Measurements from ENCODE around the gene TMEM151B. TPM values are rescaled to one million over a fixed set of nuclear protein-coding genes. Genes with fewer than 3 reads are reported as not detected.

Gene TMEM151B
- total RNA-seq, 4 donors from 2014 or later, result 0.09 to 0.21 TPM; not detected in 2

GRCh38 chr6:44269178-44269920, 901 bp upstream of the TMEM151B start:
- H3K27me3 ChIP-seq, result peaks cover 12 to 13% of the 10 kb centered on the region in 2 donors
- no peak overlapping the region for H3K27ac ChIP-seq
- no peaks in the 10 kb centered on the region for H3K9me3 ChIP-seq
- H3K4me1 ChIP-seq, result peaks cover 0 to 11% of the 10 kb centered on the region in 2 donors
- TF ChIP-seq POLR2A (IDR thresholded peaks at IDR 0.05) (no peak), CTCF (IDR thresholded peaks at IDR 0.05) (no peak)
- no peaks in the 10 kb centered on the region for H3K36me3 ChIP-seq
- no peak for DNase-seq
- intact Hi-C loops (cut with DNase I; ENCODE audit: low total_unique reads), result no loop called here
- H3K4me3 ChIP-seq, result no peak overlapping the region

- Histone ChIP-seq H3K9me3 (no peaks in the 10 kb centered on the region), H3K27ac (no peak overlapping the region), H3K4me3 (peak overlapping the region; percentile 17 to 33), H3K36me3 (no peaks in the 10 kb centered on the region), H3K4me1 (peaks cover 0 to 6% of the 10 kb centered on the region in 2 donors), H3K27me3 (peaks cover 12 to 13% of the 10 kb centered on the region in 2 donors)
- TF ChIP-seq POLR2A (IDR thresholded peaks at IDR 0.05) (no peak), CTCF (IDR thresholded peaks at IDR 0.05) (no peak)
- intact Hi-C loops (cut with DNase I; ENCODE audit: low total_unique reads), result no loop called here
- no peak for DNase-seq
Observed at GRCh38 chr6:44270526-44271405, 516 bp downstream of the TMEM151B start.

GRCh38 chr6:44271406-44271723, 1.1 kb downstream of the TMEM151B start:
- peaks cover 12 to 16% of the 10 kb centered on the region in 2 donors for H3K27me3 ChIP-seq

GRCh38 chr6:44271914-44272313, 1.7 kb downstream of the TMEM151B start:
- Histone ChIP-seq H3K36me3 (no peaks in the 10 kb centered on the region), H3K9me3 (no peaks in the 10 kb centered on the region), H3K4me1 (peaks cover 0 to 6% of the 10 kb centered on the region in 2 donors), H3K27me3 (peaks cover 12 to 18% of the 10 kb centered on the region in 2 donors), H3K27ac (no peak overlapping the region), H3K4me3 (no peak overlapping the region)
- no peak for DNase-seq
- TF ChIP-seq CTCF (IDR thresholded peaks at IDR 0.05), result no peak
- intact Hi-C loops (cut with DNase I; ENCODE audit: low total_unique reads), result no loop called here

More at GRCh38 chr6:44271406-44271723, 1.1 kb downstream of the TMEM151B start:
- H3K36me3 ChIP-seq, result no peaks in the 10 kb centered on the region
- H3K4me1 ChIP-seq, result peaks cover 0 to 6% of the 10 kb centered on the region in 2 donors
- H3K9me3 ChIP-seq, result no peaks in the 10 kb centered on the region
- H3K4me3 ChIP-seq, result no peak overlapping the region
- no peak for DNase-seq
- H3K27ac ChIP-seq, result no peak overlapping the region
- TF ChIP-seq CTCF (IDR thresholded peaks at IDR 0.05) (no peak), POLR2A (IDR thresholded peaks at IDR 0.05) (no peak)
- intact Hi-C loops (cut with DNase I; ENCODE audit: low total_unique reads), result no loop called here

- Histone ChIP-seq H3K4me3 (no peak overlapping the region), H3K27ac (no peak overlapping the region), H3K36me3 (no peaks in the 10 kb centered on the region), H3K9me3 (no peaks in the 10 kb centered on the region), H3K27me3 (peaks cover 12 to 18% of the 10 kb centered on the region in 2 donors), H3K4me1 (peaks cover 0 to 6% of the 10 kb centered on the region in 2 donors)
- intact Hi-C loops (cut with DNase I; ENCODE audit: low total_unique reads), result no loop called here
- no peak for DNase-seq
- TF ChIP-seq POLR2A (IDR thresholded peaks at IDR 0.05) (no peak), CTCF (IDR thresholded peaks at IDR 0.05) (no peak)
Observed at GRCh38 chr6:44272529-44272928, 2.3 kb downstream of the TMEM151B start.
